Measurements from ENCODE around the gene CA10. TPM values are rescaled to one million over a fixed set of nuclear protein-coding genes. Genes with fewer than 3 reads are reported as not detected.

The CA10 gene
- total RNA-seq, 1 donor from 2014 or later: not detected

DNA sequence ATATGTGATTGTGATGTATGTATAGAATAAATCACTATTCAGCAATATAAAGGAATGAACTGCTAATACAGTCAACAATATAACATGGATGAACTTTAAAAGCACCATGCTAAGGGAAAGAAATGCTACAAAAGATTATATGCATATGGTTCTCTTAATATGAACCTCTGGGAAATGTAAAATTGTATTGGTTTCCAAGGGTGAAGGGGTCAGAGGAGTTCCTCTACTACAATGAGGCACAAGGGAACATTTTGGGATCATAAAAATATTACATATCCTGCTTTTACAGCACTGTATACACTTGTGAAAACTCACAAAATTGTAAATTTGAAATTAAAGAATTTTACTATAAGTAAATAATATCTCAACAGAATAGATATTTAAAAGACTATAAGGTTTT lies 111.4 kb downstream of the CA10 start:
- H3K27ac Mint-ChIP-seq (ENCODE audit: unreplicated experiment): no peak overlapping the region
- no peak for DNase-seq (ENCODE audit: extremely low spot score, unreplicated experiment)
- no peaks in the 10 kb centered on the region for H3K4me1 Mint-ChIP-seq (ENCODE audit: unreplicated experiment)
- no peaks in the 10 kb centered on the region for H3K9me3 Mint-ChIP-seq (ENCODE audit: unreplicated experiment)
- TF ChIP-seq, protein P1, sequence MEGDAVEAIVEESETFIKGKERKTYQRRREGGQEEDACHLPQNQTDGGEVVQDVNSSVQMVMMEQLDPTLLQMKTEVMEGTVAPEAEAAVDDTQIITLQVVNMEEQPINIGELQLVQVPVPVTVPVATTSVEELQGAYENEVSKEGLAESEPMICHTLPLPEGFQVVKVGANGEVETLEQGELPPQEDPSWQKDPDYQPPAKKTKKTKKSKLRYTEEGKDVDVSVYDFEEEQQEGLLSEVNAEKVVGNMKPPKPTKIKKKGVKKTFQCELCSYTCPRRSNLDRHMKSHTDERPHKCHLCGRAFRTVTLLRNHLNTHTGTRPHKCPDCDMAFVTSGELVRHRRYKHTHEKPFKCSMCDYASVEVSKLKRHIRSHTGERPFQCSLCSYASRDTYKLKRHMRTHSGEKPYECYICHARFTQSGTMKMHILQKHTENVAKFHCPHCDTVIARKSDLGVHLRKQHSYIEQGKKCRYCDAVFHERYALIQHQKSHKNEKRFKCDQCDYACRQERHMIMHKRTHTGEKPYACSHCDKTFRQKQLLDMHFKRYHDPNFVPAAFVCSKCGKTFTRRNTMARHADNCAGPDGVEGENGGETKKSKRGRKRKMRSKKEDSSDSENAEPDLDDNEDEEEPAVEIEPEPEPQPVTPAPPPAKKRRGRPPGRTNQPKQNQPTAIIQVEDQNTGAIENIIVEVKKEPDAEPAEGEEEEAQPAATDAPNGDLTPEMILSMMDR (IDR thresholded peaks at IDR 0.05): no peak
- no peaks in the 10 kb centered on the region for H3K27me3 Mint-ChIP-seq (ENCODE audit: unreplicated experiment)
- H3K4me3 Mint-ChIP-seq (ENCODE audit: unreplicated experiment): no peak overlapping the region
- no peaks in the 10 kb centered on the region for H3K36me3 Mint-ChIP-seq (ENCODE audit: unreplicated experiment)

DNA sequence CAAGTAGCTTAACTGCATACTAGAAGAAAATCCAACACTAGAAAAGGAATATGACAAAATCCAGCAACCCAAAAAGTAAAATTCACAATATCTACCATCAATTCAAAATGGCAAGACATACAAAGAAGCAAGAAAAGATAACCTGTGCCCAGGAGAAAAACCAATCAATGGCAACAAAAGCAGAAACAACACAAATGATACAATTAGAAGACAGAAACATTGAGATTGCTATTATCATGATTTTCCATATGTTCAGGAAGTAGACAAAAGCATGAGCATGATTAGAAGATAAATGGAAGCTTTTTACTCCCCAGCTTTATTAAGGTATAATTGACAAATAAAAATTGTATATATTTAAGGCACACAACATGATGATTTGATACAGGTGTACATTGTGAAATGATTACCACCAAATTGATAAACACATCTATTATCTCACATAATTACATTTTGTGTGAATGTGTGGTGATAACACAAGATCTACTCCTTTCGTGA lies 117.3 kb downstream of the CA10 start:
- no peak overlapping the region for H3K4me3 Mint-ChIP-seq (ENCODE audit: unreplicated experiment)
- no peak overlapping the region for H3K27ac Mint-ChIP-seq (ENCODE audit: unreplicated experiment)
- H3K9me3 Mint-ChIP-seq (ENCODE audit: unreplicated experiment): no peaks in the 10 kb centered on the region
- no peaks in the 10 kb centered on the region for H3K36me3 Mint-ChIP-seq (ENCODE audit: unreplicated experiment)
- no peaks in the 10 kb centered on the region for H3K4me1 Mint-ChIP-seq (ENCODE audit: unreplicated experiment)
- peaks cover 3% of the 10 kb centered on the region for H3K27me3 Mint-ChIP-seq (ENCODE audit: unreplicated experiment)
- TF ChIP-seq, protein P1 (IDR thresholded peaks at IDR 0.05): no peak
- DNase-seq (ENCODE audit: extremely low spot score, unreplicated experiment): no peak

DNA sequence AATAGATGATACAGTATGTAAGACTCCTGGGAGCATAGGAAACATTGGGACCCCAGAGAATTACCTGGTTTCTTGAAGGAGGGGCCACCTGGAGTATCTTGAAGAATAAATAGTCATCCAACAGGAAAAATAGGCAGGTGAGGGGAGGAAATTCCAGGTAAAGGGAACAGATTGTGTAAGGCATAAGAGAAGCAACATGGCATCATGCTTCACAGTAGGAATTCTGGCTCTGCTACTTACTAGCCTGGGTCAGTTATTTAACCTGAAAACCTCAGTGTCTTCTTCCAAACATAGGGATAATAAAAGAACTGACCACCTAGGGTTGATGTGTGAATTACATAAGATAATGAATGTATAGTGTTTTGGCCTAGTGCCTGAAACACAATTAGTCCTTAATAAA lies 122.1 kb downstream of the CA10 start:
- Mint-ChIP-seq H3K27me3 (ENCODE audit: unreplicated experiment) (peaks cover 3% of the 10 kb centered on the region), H3K27ac (ENCODE audit: unreplicated experiment) (no peak overlapping the region), H3K4me1 (ENCODE audit: unreplicated experiment) (no peaks in the 10 kb centered on the region), H3K9me3 (ENCODE audit: unreplicated experiment) (no peaks in the 10 kb centered on the region), H3K4me3 (ENCODE audit: unreplicated experiment) (no peak overlapping the region), H3K36me3 (ENCODE audit: unreplicated experiment) (no peaks in the 10 kb centered on the region)
- TF ChIP-seq, protein P1 (IDR thresholded peaks at IDR 0.05): no peak
- DNase-seq (ENCODE audit: extremely low spot score, unreplicated experiment): no peak

DNA sequence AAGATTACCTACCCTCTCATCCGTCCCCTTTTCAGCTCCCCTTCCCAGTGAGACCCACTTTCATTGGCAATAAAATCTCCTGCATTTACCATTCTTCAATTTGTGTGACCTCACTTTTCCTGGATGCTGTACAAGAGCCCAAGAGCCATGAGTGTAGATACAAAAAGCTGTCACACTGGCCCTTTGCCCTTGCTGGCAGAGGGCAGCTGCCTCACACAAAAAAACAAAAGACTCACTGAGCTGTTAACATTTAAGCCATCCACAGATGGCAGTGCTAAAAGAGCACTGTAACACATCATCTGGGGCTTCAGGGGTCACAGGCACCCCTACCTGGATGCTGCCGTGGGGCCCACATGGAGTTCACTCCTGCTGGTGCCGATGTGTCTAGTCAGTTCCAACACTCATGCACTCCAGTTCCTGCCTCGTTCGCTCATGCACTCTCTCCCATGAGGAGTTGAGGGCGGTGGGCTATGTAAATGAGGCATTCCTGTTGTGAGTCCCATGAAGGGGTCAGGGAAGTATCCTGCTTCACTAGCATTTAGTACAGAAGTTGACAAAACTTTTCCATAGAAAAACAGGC lies 123.1 kb downstream of the CA10 start:
- H3K9me3 Mint-ChIP-seq (ENCODE audit: unreplicated experiment): no peaks in the 10 kb centered on the region
- H3K36me3 Mint-ChIP-seq (ENCODE audit: unreplicated experiment): no peaks in the 10 kb centered on the region
- TF ChIP-seq, protein P1 (IDR thresholded peaks at IDR 0.05): no peak
- no peak overlapping the region for H3K4me3 Mint-ChIP-seq (ENCODE audit: unreplicated experiment)
- H3K4me1 Mint-ChIP-seq (ENCODE audit: unreplicated experiment): no peaks in the 10 kb centered on the region
- DNase-seq (ENCODE audit: extremely low spot score, unreplicated experiment): no peak
- peaks cover under 1% of the 10 kb centered on the region for H3K27me3 Mint-ChIP-seq (ENCODE audit: unreplicated experiment)
- H3K27ac Mint-ChIP-seq (ENCODE audit: unreplicated experiment): no peak overlapping the region

DNA sequence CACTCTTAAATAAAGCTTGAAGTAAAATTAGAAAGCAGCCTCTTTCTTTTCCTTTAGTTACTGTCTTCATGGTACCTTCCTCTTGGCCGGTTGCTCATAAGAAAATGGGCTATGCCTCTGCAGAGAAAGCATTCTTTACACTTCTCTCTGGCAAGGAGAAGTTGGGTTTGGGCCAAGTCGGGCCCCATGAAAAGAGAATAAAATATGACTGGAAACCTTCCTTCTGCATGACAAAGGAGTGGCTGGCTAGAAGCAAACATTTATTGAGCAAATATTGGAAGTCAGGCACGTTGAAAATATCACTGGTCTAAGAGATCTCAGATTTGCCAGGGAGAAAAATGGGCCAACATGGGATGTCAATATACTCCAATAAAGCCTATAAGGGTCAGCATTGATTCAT lies 126.1 kb downstream of the CA10 start:
- Mint-ChIP-seq H3K27me3 (ENCODE audit: unreplicated experiment) (no peaks in the 10 kb centered on the region), H3K36me3 (ENCODE audit: unreplicated experiment) (no peaks in the 10 kb centered on the region), H3K27ac (ENCODE audit: unreplicated experiment) (no peak overlapping the region), H3K4me1 (ENCODE audit: unreplicated experiment) (peaks cover 7% of the 10 kb centered on the region), H3K9me3 (ENCODE audit: unreplicated experiment) (no peaks in the 10 kb centered on the region), H3K4me3 (ENCODE audit: unreplicated experiment) (no peak overlapping the region)
- DNase-seq (ENCODE audit: extremely low spot score, unreplicated experiment): no peak
- TF ChIP-seq, protein P1 (IDR thresholded peaks at IDR 0.05): no peak

Measured in osteocyte (in vitro differentiated cells).